ENCODE measurements around the gene AMFR. TPM values are rescaled to one million over a fixed set of nuclear protein-coding genes. Genes with fewer than 3 reads are reported as not detected.

Gene AMFR
- total RNA-seq = 10 to 100 TPM; 29.7 to 32.3 TPM

GRCh38 chr16:56425439-56425832 is at the start of gene AMFR:
Gene AMFR (minus strand): TSS chr16:56425545. CDS start chr16:56425327, 218 bp downstream.
- ATAC-seq = peak; percentile 94
- DNase-seq (ENCODE audit: low spot score in 2 of 2) = peak; percentile 70 to 74
- no peaks in the 10 kb centered on the region for H3K9me3 Mint-ChIP-seq
- H3K36me3 Mint-ChIP-seq = peaks cover 4 to 5% of the 10 kb centered on the region in 2 donors
- peak within 1 kb of the TSS; percentile 89 to 96 for H3K27ac Mint-ChIP-seq

- Mint-ChIP-seq H3K9me3 (no peaks in the 10 kb centered on the region), H3K27ac (peak overlapping the region; percentile 10 to 11), H3K36me3 (peaks cover 20 to 29% of the 10 kb centered on the region in 2 donors)
- no peak for ATAC-seq
- no peak for DNase-seq (ENCODE audit: low spot score in 2 of 2)
These were observed 45.3 kb upstream of the AMFR start for GRCh38 chr16:56470666-56471065.

- Mint-ChIP-seq H3K9me3 (no peaks in the 10 kb centered on the region), H3K27ac (peak overlapping the region; percentile 10 to 11), H3K36me3 (peaks cover 15 to 25% of the 10 kb centered on the region in 2 donors)
- DNase-seq (ENCODE audit: low spot score in 2 of 2) (no peak), ATAC-seq (no peak)
These were observed 44.9 kb upstream of the AMFR start for GRCh38 chr16:56470232-56470631.

GRCh38 chr16:56469748-56470147 is 44.4 kb upstream of the AMFR start:
- no peak overlapping the region for H3K27ac Mint-ChIP-seq
- DNase-seq (ENCODE audit: low spot score in 2 of 2) (no peak), ATAC-seq (no peak)
- peaks cover 13 to 20% of the 10 kb centered on the region in 2 donors for H3K36me3 Mint-ChIP-seq
- no peaks in the 10 kb centered on the region for H3K9me3 Mint-ChIP-seq

GRCh38 chr16:56468800-56469199 is 43.5 kb upstream of the AMFR start:
- no peak for DNase-seq (ENCODE audit: low spot score in 2 of 2)
- ATAC-seq = no peak
- H3K36me3 Mint-ChIP-seq = peaks cover 13 to 25% of the 10 kb centered on the region in 2 donors
- H3K9me3 Mint-ChIP-seq = no peaks in the 10 kb centered on the region
- H3K27ac Mint-ChIP-seq = peak overlapping the region in 1 of 2 donors; percentile 50

- no peak for ATAC-seq
- DNase-seq (ENCODE audit: low spot score in 2 of 2) = no peak
- Mint-ChIP-seq H3K9me3 (no peaks in the 10 kb centered on the region), H3K27ac (no peak overlapping the region), H3K36me3 (peaks cover 16 to 29% of the 10 kb centered on the region in 2 donors)
These were observed 41.0 kb upstream of the AMFR start for GRCh38 chr16:56466344-56466743.

GRCh38 chr16:56463153-56463552 is 37.8 kb upstream of the AMFR start:
- ATAC-seq (no peak), DNase-seq (ENCODE audit: low spot score in 2 of 2) (no peak)

GRCh38 chr16:56462064-56462796 is 36.9 kb upstream of the AMFR start:
- no peak for DNase-seq (ENCODE audit: low spot score in 2 of 2)
- Mint-ChIP-seq H3K36me3 (peaks cover 8 to 18% of the 10 kb centered on the region in 2 donors), H3K9me3 (no peaks in the 10 kb centered on the region), H3K27ac (no peak overlapping the region)
- ATAC-seq = no peak

More at GRCh38 chr16:56463153-56463552, 37.8 kb upstream of the AMFR start:
- H3K9me3 Mint-ChIP-seq = no peaks in the 10 kb centered on the region
- H3K36me3 Mint-ChIP-seq = peaks cover 5 to 12% of the 10 kb centered on the region in 2 donors
- H3K27ac Mint-ChIP-seq = peak overlapping the region in 1 of 2 donors; percentile 65

GRCh38 chr16:56460101-56460500 is 34.8 kb upstream of the AMFR start:
- Mint-ChIP-seq H3K9me3 (no peaks in the 10 kb centered on the region), H3K27ac (no peak overlapping the region), H3K36me3 (peaks cover 18 to 29% of the 10 kb centered on the region in 2 donors)
- DNase-seq (ENCODE audit: low spot score in 2 of 2) (no peak), ATAC-seq (no peak)

- no peaks in the 10 kb centered on the region for H3K9me3 Mint-ChIP-seq
- no peak for ATAC-seq
- H3K27ac Mint-ChIP-seq = peak overlapping the region in 1 of 2 donors; percentile 56
- DNase-seq (ENCODE audit: low spot score in 2 of 2) = no peak
- H3K36me3 Mint-ChIP-seq = peaks cover 23 to 38% of the 10 kb centered on the region in 2 donors
These were observed 32.7 kb upstream of the AMFR start for GRCh38 chr16:56457927-56458470.

GRCh38 chr16:56451753-56452689 is 26.7 kb upstream of the AMFR start:
- ATAC-seq = peak; percentile 25 to 46
- H3K36me3 Mint-ChIP-seq = peaks cover 44 to 60% of the 10 kb centered on the region in 2 donors
- DNase-seq (ENCODE audit: low spot score in 2 of 2) = no peak
- no peaks in the 10 kb centered on the region for H3K9me3 Mint-ChIP-seq
- peak overlapping the region; percentile 92 to 99 for H3K27ac Mint-ChIP-seq

- H3K9me3 Mint-ChIP-seq = no peaks in the 10 kb centered on the region
- peak; percentile 85 to 94 for DNase-seq (ENCODE audit: low spot score in 2 of 2)
- ATAC-seq = peak; percentile 95 to 99
- peak within 1 kb of the TSS; percentile 92 to 99 for H3K27ac Mint-ChIP-seq
- H3K36me3 Mint-ChIP-seq = peaks cover 41 to 58% of the 10 kb centered on the region in 2 donors
These were observed 25.8 kb upstream of the AMFR start, which contains the start of the genes NUDT21 and OGFOD1 for GRCh38 chr16:56450986-56451752. Gene NUDT21 (minus strand): TSS chr16:56451332. CDS start chr16:56451202, 130 bp downstream. Gene OGFOD1 (plus strand): TSS chr16:56451554. CDS start chr16:56451613, 59 bp downstream.

GRCh38 chr16:56450275-56450985 is 25.1 kb upstream of the AMFR start:
- Mint-ChIP-seq H3K9me3 (no peaks in the 10 kb centered on the region), H3K27ac (peak overlapping the region; percentile 92 to 99), H3K36me3 (peaks cover 34 to 59% of the 10 kb centered on the region in 2 donors)
- peak; percentile 9 to 35 for ATAC-seq
- DNase-seq (ENCODE audit: low spot score in 2 of 2) = no peak

- ATAC-seq (no peak), DNase-seq (ENCODE audit: low spot score in 2 of 2) (no peak)
- peak overlapping the region in 1 of 2 donors; percentile 97 for H3K27ac Mint-ChIP-seq
- peaks cover 29 to 42% of the 10 kb centered on the region in 2 donors for H3K36me3 Mint-ChIP-seq
- H3K9me3 Mint-ChIP-seq = no peaks in the 10 kb centered on the region
These were observed 22.7 kb upstream of the AMFR start for GRCh38 chr16:56448005-56448404.

GRCh38 chr16:56447286-56447685 is 21.9 kb upstream of the AMFR start:
- ATAC-seq (peak in 1 of 2 donors; percentile 46), DNase-seq (ENCODE audit: low spot score in 2 of 2) (no peak)
- Mint-ChIP-seq H3K9me3 (no peaks in the 10 kb centered on the region), H3K27ac (peak overlapping the region in 1 of 2 donors; percentile 97), H3K36me3 (peaks cover 26 to 44% of the 10 kb centered on the region in 2 donors)
